Cortex of kidney (tissue), 1 donor: ENCODE data around the gene PIGU.

Experiments
- DNase-seq: peaks from one replicate; lab custom pipeline; 2025; lab: John Stamatoyannopoulos, UW

PIGU gene

GRCh38 chr20:34557936-34558319 lies 119.0 kb downstream of the PIGU start:
- DNase-seq: no peak

DNA sequence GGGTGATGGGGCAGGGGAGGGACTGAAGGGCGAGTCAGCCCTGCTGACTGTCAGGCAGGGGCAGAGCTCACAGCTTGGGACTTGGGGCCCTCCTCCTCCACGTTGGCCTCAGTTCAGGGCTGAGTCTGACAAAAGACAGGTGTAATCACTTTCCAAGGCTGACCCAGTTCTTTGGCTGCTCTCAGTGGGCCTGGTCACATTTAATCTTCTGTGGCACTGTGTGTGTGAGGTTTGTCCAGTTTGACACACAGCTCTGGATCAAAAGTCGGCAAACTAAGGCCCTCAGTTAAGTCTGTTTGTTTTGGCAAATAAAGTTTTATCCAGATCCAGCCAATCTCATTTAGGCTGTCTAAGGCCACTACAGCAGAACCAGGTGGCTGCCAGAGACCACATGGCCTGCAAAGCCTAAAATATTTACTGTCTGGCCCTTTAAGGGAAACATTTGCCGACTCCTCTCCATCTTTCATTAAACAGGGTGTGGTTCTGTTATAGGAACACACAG lies 123.5 kb downstream of the PIGU start:
- no peak for DNase-seq

DNA sequence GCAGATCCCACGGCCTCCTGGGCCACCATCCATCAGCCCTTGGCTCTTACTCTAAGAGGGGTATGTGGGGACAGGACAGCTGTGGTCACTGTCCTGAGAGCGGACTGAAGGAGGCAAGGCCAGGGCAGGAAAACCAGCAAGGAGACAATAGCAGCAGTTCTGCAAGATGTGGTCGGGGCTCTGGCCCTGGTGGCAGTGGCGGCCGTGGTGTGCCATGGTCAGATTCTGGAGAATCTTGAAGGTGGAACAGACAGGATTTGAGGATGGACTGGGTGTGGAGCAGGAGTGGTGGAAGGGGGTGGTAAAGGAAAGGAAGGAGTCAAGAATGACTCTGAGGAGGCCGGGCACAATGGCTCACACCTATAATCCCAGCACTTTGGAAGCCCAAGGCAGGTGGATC lies 124.3 kb downstream of the PIGU start:
- no peak for DNase-seq

GRCh38 chr20:34549929-34550305 lies 127.0 kb downstream of the PIGU start:
- no peak for DNase-seq

DNA sequence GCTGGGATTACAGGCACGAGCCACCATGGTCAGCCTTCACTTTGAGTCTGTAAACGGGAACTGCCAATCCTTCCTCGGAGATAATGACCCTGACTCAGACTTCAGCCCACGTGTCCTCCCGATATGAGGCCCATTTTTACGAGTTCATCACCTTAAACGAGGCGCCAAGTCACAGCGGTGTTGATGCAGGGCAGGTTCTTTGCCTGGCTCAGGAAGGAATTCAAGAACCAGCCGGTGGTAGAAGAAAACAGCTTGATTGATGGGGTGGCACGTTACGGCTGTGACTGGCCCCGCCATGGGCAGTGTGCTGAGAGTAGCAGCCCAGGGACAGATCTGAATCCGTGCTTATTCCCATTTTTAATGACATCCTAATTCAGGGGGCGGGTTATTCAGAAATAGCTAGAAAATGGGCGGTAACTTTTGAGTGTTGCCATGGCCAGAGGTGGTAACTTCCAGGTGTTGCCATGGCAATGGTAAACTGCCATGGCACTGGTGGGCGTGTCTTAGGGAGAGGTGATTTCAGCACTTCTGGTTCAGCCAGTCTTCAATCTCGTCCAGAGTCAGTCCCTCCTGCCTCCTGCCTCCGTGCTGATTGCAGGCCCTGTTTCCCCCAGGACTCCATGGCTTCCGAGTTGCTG lies 127.5 kb downstream of the PIGU start:
- DNase-seq: no peak

DNA sequence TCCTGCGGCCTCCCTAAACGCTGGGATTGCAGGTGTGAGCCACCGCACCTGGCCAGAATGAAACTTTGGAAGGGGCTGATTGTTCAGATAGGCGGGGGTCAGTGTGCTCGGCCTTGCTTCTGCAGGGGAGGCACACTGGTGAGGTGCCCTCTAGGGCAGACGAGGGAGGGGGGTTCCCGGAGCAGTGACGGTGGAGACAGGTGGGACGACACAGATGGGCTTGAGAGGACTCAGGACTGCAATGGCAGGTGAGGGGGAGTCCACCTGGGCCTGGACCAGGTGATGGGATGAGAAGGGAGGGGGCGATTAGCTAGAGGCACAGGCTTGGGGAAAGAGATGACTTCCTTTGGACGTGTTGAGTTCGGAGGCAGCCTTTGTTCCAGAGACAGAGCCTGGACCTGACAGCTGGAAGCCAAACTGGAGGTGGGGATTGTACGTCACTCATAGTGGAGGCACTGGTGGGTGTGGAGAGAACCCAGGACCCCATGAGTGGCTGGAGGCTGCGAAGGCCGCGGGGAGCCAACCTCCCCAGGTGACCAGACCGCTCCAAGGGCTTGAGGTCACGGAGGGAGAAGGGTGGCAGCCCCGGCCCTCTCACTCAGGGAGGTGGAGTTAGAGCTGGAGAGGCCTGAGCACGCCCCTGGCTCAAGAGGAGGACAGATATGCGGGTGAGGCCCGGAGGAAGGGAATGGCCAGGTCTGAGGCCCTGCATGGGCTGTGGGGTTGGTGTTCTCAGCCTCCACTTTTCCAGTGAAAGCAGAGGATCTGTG lies 128.9 kb downstream of the PIGU start:
- no peak for DNase-seq

GRCh38 chr20:34546751-34547181 lies 130.1 kb downstream of the PIGU start:
- DNase-seq: no peak

DNA sequence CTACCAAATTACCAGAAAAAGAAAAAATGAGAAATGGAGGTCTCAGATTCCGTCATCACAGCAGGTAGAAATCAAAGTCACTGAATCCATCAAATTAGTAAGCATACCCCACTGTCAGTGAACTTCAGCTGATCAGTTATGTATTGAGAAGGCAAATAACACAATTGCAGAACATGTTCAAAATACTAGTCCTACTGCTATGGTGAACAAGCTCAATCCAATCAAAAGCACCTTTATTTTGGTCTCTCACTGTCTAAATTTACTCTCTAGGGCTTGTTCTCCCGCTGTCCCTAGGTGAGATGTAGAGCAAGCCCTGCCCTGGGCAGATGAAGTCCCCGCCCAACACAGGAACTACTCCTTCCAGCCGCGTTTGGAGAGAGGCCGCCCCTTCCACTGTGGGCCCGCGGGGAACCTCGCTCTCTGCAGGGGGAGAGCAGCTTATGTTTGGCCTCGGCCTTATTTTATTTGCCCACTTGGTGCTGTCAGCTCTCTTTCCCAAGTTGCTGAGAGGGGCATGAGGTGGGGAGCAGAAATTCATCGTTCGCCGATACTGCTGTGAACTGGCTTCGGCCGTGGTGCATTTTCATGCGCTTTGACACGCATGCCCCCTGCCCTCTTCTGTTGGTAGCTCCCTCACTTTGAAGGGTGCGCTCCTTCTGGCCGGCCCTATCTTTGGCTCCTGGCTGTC lies 132.6 kb downstream of the PIGU start:
- no peak for DNase-seq

- no peak for DNase-seq
These were observed 133.3 kb downstream of the PIGU start for GRCh38 chr20:34543463-34544056.

DNA sequence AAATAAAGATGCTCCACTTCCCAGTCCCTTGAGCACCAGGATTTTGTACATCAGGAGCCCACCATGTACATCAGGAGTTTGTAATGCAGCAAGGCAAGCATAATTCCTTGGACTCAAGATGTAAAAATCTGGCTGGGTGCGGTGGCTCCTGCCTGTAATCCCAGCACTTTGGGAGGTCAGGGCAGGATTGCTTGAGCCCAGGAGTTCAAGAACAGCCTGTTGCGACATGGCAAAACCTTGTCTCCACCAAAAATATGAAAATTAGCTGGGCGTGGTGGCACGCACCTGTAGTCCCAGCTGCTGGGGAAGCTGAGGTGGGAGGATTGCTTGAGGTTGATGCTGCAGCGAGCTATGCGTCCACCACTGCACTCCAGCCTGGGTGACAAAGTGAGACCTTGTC lies 134.5 kb downstream of the PIGU start:
- DNase-seq: no peak

DNA sequence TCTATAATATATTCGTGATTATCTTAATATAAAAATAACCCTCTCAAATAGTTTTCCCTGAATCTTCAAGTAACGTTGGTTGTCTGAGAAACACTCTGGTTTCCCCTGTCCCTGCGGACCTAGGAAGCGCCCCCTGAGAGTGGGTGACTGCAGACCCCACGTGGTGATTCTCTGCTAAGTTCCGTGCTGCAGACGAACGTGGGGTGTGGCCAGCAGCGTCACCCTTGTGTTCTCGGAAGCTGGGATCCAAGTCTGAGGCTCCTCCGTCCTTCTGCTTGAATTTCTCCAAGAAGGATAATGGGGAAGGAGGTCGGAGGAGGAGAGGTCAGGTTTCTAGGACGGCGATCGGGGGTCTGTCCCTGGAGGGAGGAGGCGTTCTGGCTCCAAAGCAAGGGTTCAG lies 135.0 kb downstream of the PIGU start:
- DNase-seq: no peak

GRCh38 chr20:34541264-34541901 lies 135.5 kb downstream of the PIGU start:
- no peak for DNase-seq

- DNase-seq: no peak
These were observed 136.2 kb downstream of the PIGU start for GRCh38 chr20:34540596-34541263.

DNA sequence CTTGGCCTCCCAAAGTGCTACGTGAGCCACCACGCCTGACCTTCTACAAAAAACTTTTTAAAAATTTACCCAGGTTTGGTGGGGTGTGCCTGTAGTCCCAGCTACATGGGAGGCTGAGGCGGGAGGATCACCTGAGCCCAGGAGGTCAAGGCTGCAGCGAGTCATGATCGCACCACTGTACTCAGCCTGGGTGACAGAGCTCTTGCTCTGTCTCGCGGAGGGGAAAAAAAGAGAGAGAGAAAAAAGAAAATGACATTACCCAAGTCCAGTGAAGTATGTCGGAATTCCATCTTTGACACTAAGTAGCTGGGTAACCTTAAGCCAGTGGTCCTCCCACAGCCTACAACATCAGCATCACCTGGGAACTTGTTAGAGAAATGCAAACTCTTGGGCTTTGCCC lies 137.1 kb downstream of the PIGU start:
- DNase-seq: no peak

- no peak for DNase-seq
These were observed 138.2 kb downstream of the PIGU start for GRCh38 chr20:34538671-34539123.

GRCh38 chr20:34537651-34538050 lies 139.2 kb downstream of the PIGU start:
- no peak for DNase-seq

DNA sequence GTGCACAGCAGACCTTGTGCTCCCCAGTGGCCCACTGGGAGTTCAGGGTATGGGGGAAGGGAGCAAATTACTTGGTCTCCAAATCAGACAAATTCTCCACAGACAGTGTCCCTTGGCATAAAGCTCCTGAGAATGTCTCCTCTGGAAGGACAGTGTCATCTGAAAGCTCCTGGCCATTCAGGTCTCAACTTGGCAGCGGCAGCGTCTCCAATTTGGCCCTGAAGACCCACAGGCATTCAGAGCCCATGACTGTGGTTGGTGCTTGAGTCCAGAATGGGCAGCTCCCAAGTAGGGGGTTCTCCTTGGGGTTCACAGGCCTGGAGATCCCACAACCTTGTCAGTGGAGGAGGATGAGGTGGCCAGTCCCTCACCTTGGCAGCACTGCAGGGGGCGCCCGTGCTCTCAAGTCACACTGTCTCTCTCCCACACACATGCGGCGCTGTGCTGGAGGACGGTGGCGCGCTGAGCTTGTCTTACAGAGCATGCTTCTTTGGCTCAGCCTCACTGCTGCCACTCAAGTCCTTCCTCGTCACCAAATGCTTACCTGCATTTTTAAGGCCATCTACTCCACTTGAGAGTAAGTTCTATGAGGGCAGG lies 140.0 kb downstream of the PIGU start:
- DNase-seq: no peak

- no peak for DNase-seq
These were observed 141.0 kb downstream of the PIGU start for GRCh38 chr20:34535857-34536256.

- DNase-seq: no peak
These were observed 141.5 kb downstream of the PIGU start for GRCh38 chr20:34535301-34535840.

DNA sequence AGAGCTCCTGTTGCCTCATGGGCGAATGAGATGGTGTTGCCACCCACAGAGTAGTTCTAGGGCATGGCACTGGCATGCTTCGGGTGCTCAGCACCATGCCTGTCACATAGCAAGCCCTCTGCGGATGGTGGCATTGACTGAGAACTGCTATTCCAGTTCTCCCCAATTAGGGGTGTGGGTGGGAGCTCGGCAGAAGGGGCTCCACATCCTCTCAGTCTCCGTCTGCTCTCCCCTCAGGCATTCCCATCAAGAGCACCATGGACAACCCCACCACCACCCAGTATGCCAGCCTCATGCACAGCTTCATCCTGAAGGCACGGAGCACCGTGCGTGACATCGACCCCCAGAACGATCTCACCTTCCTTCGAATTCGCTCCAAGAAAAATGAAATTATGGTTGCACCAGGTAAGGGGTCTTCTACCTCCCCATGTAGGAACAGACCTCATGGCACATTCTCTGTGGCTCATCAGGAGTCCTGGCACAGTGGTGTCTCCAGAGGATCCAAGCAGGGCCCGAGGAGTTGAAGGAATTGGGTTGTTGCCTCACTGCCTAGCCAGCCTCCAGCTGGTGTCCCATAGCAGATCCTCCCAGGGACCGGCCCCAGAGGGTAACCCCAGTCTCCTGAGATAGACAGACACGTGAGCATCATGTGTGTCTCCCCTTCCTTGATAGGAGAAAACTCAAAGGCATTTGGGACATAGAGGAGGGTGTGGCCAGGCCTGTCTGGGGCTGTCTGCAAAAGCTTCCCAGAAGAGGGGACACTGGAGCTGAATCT lies 142.3 kb downstream of the PIGU start:
- DNase-seq: no peak
